Measurements from ENCODE around the gene POC1B. TPM values are rescaled to one million over a fixed set of nuclear protein-coding genes. Genes with fewer than 3 reads are reported as not detected.

The POC1B gene
- polyA plus RNA-seq, 1 donor from 2014 or later = 10.0 TPM

- Histone ChIP-seq H3K9me2 (ENCODE audit: insufficient read depth, low read length) (no peaks in the 10 kb centered on the region), H3K4me3 (ENCODE audit: low read length) (no peak overlapping the region), H3K79me2 (replicated peaks; ENCODE audit: insufficient read depth, low read length) (no peaks in the 10 kb centered on the region), H3K4me2 (ENCODE audit: low read length) (no peak overlapping the region), H3K27ac (ENCODE audit: low read length) (no peak overlapping the region), H3K36me3 (ENCODE audit: insufficient read depth, low read length) (no peaks in the 10 kb centered on the region), H4K20me1 (ENCODE audit: insufficient read depth) (no peaks in the 10 kb centered on the region), H3K27me3 (ENCODE audit: insufficient read depth, low read depth, low read length) (no peaks in the 10 kb centered on the region), H3K9ac (ENCODE audit: low read length) (no peak overlapping the region), H3F3A (ENCODE audit: insufficient read depth, low read length, poor library complexity, severe bottlenecking) (no peaks in the 10 kb centered on the region), H2AFZ (ENCODE audit: low read depth, low read length) (no peak overlapping the region), H3K9me3 (ENCODE audit: low read length) (no peaks in the 10 kb centered on the region)
- no peak for TF ChIP-seq REST (IDR thresholded peaks at IDR 0.05; ENCODE audit: borderline replicate concordance)
- no peak for TF ChIP-seq POLR2AphosphoS5 (IDR thresholded peaks at IDR 0.05)
- TF ChIP-seq RAD21 (conservative IDR thresholded peaks at IDR 0.05) = no peak
- TF ChIP-seq MXI1 (conservative IDR thresholded peaks at IDR 0.05; ENCODE audit: poor library complexity, severe bottlenecking) = no peak
- no peak for TF ChIP-seq SMC3 (conservative IDR thresholded peaks at IDR 0.05; ENCODE audit: poor library complexity)
- no peak for TF ChIP-seq CTCF (IDR thresholded peaks at IDR 0.05; ENCODE audit: poor library complexity, severe bottlenecking)
- no peak for TF ChIP-seq EP300 (conservative IDR thresholded peaks at IDR 0.05; ENCODE audit: poor library complexity, severe bottlenecking)
- TF ChIP-seq TAF1 (IDR thresholded peaks at IDR 0.05; ENCODE audit: low read depth) = no peak
- no peak for TF ChIP-seq EZH2 (IDR thresholded peaks at IDR 0.05; ENCODE audit: borderline replicate concordance, insufficient read depth, low read length, poor library complexity, severe bottlenecking)
Observed at GRCh38 chr12:89547101-89547500, 21.3 kb upstream of the POC1B start.

- Histone ChIP-seq H3K9me3 (ENCODE audit: low read length) (no peaks in the 10 kb centered on the region), H3F3A (ENCODE audit: insufficient read depth, low read length, poor library complexity, severe bottlenecking) (no peaks in the 10 kb centered on the region), H3K4me2 (ENCODE audit: low read length) (no peak overlapping the region), H4K20me1 (ENCODE audit: insufficient read depth) (no peaks in the 10 kb centered on the region), H3K27me3 (ENCODE audit: insufficient read depth, low read depth, low read length) (no peaks in the 10 kb centered on the region), H2AFZ (ENCODE audit: low read depth, low read length) (no peak overlapping the region), H3K4me3 (ENCODE audit: low read length) (no peak overlapping the region), H3K79me2 (replicated peaks; ENCODE audit: insufficient read depth, low read length) (no peaks in the 10 kb centered on the region), H3K9ac (ENCODE audit: low read length) (no peak overlapping the region), H3K27ac (ENCODE audit: low read length) (no peak overlapping the region), H3K9me2 (ENCODE audit: insufficient read depth, low read length) (no peaks in the 10 kb centered on the region), H3K36me3 (ENCODE audit: insufficient read depth, low read length) (no peaks in the 10 kb centered on the region)
- TF ChIP-seq RAD21 (conservative IDR thresholded peaks at IDR 0.05) (no peak), TAF1 (IDR thresholded peaks at IDR 0.05; ENCODE audit: low read depth) (no peak), CTCF (IDR thresholded peaks at IDR 0.05; ENCODE audit: poor library complexity, severe bottlenecking) (no peak), POLR2AphosphoS5 (IDR thresholded peaks at IDR 0.05) (no peak), EP300 (conservative IDR thresholded peaks at IDR 0.05; ENCODE audit: poor library complexity, severe bottlenecking) (no peak), SMC3 (conservative IDR thresholded peaks at IDR 0.05; ENCODE audit: poor library complexity) (no peak), EZH2 (IDR thresholded peaks at IDR 0.05; ENCODE audit: borderline replicate concordance, insufficient read depth, low read length, poor library complexity, severe bottlenecking) (no peak), REST (IDR thresholded peaks at IDR 0.05; ENCODE audit: borderline replicate concordance) (no peak), MXI1 (conservative IDR thresholded peaks at IDR 0.05; ENCODE audit: poor library complexity, severe bottlenecking) (no peak)
Observed at GRCh38 chr12:89546151-89546550, 20.3 kb upstream of the POC1B start.

Measured in neural cell (in vitro differentiated cells).